ENCODE data around the gene MAP4.

MAP4 gene

DNA sequence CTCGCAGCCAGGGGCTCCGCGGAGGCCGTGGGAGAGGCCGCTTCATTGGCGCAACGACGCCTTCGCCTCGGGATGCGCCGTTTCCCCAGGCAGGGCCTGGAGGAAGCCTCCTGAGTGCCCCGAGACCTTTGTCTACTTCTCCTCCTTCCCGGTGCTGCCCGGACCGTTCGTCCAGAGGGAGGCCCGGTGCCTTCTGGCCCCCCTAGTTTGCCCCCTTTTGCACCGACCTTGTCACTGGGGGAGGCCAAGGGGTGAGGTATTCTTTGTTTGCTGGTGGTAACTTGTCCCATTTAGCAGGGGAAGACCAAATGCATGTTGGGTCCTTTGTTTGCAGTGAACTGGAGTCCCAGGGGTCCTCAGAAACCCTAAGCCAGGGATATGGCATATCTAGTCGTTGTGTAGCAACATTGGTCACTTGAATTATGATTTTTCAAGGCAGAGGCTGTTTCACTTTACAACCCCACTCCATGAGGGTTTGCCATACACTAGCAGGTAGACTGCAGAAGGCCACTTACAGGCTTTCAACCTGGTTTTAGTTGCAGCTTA lies 212.7 kb downstream of the MAP4 start:
- Histone ChIP-seq H2AFZ (ENCODE audit: low read depth, low read length) (peak overlapping the region; percentile 73), H3K27me3 (ENCODE audit: insufficient read depth, low read length) (no peaks in the 10 kb centered on the region), H3K9me3 (ENCODE audit: low read length) (no peaks in the 10 kb centered on the region), H3K36me3 (ENCODE audit: insufficient read depth, low read length) (peaks cover 27% of the 10 kb centered on the region), H3K4me3 (ENCODE audit: low read length) (peak overlapping the region; percentile 98), H3K4me1 (ENCODE audit: insufficient read depth, low read length) (peaks cover 14% of the 10 kb centered on the region)

GRCh38 chr3:47802734-47803479 lies 213.3 kb downstream of the MAP4 start, which contains the start of gene DHX30:
TSS of gene DHX30 (plus strand) at chr3:47803138. CDS start at chr3:47810684, 7,546 bp downstream.
- H3K27me3 ChIP-seq (ENCODE audit: insufficient read depth, low read length): no peaks in the 10 kb centered on the region
- no peaks in the 10 kb centered on the region for H3K9me3 ChIP-seq (ENCODE audit: low read length)
- peaks cover 22% of the 10 kb centered on the region for H3K36me3 ChIP-seq (ENCODE audit: insufficient read depth, low read length)
- peak within 1 kb of the TSS; percentile 73 for H2AFZ ChIP-seq (ENCODE audit: low read depth, low read length)
- H3K4me1 ChIP-seq (ENCODE audit: insufficient read depth, low read length): peaks cover 14% of the 10 kb centered on the region
- H3K4me3 ChIP-seq (ENCODE audit: low read length): peak within 1 kb of the TSS; percentile 98

Data from neuron (in vitro differentiated cells).